ENCODE measurements around the gene POLR3G.

Gene POLR3G, protein sequence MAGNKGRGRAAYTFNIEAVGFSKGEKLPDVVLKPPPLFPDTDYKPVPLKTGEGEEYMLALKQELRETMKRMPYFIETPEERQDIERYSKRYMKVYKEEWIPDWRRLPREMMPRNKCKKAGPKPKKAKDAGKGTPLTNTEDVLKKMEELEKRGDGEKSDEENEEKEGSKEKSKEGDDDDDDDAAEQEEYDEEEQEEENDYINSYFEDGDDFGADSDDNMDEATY

DNA sequence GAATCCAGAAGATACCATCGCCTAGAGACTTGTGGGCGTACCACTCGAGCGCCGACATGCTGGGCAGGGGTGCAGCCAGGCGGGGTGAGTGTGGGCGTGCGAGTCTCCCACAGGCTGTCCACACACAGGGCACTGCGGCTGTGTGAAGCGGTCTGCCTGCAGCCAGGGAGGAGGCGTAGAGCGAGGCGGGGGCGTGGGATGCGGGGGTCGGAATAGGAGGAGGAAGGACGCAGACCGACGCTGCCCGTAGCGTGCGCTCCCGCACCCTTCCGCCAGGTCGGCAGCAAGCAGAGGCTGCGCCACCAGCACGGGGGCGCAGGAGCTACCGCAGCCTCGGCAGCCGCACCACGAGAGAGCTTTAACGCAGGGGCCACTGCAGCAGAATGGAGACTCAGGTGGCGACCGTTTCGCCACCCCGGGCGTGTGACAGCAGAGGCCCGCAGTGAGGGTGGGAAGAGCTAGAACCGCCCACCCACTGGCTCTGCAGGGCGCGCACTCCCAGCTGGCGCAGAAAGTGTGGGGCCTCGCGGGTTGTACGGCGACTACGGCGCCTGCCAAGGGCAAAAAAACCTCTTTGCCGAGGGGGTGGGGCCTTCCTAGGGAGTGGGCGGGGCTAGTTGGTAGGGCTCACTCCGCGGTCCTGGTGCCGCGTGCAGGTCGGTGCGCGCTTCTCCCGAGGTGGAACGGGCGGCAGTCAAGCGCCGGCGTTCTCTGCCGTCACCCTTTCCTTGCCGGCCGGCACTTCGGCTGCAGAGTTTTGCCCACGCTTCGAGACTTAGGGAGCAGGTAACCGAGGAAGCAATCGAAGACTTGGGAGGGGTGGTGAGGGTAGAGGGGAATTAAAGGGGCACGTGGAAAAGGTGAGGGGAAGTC, at the start of gene POLR3G, which contains the start of gene MBLAC2:
TSS of gene POLR3G (plus strand) at position 630 of the 873 bp plus-strand sequence. CDS start 10,704 bp downstream, outside the sequence.
TSS of gene MBLAC2 (minus strand) at position 537 of the 873 bp plus-strand sequence. CDS start at position 58, 479 bp downstream.
- Histone ChIP-seq H3K4me3 (ENCODE audit: low read depth in 1 of 2, low read length in 1 of 2) (peak within 1 kb of the TSS; percentile 84 to 93), H3K36me3 (no peaks in the 10 kb centered on the region), H3K4me1 (ENCODE audit: control insufficient read depth in 1 of 2, insufficient read depth in 1 of 2, low read depth in 1 of 2, low read length in 1 of 2) (peaks cover 19 to 20% of the 10 kb centered on the region in 2 experiments), H3K27ac (peak within 1 kb of the TSS; percentile 68), H3K27me3 (peaks cover 10% of the 10 kb centered on the region), H3K9me3 (no peaks in the 10 kb centered on the region)
- TF ChIP-seq, protein P1, sequence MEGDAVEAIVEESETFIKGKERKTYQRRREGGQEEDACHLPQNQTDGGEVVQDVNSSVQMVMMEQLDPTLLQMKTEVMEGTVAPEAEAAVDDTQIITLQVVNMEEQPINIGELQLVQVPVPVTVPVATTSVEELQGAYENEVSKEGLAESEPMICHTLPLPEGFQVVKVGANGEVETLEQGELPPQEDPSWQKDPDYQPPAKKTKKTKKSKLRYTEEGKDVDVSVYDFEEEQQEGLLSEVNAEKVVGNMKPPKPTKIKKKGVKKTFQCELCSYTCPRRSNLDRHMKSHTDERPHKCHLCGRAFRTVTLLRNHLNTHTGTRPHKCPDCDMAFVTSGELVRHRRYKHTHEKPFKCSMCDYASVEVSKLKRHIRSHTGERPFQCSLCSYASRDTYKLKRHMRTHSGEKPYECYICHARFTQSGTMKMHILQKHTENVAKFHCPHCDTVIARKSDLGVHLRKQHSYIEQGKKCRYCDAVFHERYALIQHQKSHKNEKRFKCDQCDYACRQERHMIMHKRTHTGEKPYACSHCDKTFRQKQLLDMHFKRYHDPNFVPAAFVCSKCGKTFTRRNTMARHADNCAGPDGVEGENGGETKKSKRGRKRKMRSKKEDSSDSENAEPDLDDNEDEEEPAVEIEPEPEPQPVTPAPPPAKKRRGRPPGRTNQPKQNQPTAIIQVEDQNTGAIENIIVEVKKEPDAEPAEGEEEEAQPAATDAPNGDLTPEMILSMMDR (IDR thresholded peaks at IDR 0.05): peak; percentile 48

DNA sequence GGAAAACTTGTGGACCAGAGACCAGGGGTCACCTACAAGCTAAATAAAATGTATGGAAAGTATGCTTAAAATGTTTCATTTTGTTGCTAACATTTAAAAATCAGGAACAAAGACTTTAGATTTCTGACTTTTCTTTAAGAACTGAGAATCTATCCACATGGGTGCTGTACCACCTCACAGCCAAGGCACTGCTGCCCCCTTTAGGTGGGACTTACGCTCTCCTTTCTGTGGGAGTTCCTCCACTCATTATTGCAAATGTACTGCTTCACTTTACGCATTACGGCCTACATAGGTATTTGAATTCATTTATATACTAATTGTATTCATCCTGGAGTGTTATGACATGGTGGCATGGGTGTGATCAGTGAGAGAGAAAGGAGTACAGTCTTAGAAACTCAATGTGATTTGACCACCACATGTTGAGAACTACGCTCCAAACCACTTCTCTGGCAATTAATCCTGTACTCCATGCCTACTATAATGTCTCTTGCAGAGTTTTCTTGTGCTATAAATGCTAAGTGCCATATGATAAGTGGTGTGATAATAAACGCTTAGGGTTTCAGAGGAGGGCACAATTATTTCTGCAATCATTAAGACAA, 40.4 kb upstream of the POLR3G start:
- no peaks in the 10 kb centered on the region for H3K9me3 ChIP-seq
- TF ChIP-seq, protein P1 (IDR thresholded peaks at IDR 0.05): no peak
- H3K27ac ChIP-seq: no peak overlapping the region
- no peaks in the 10 kb centered on the region for H3K27me3 ChIP-seq
- no peaks in the 10 kb centered on the region for H3K36me3 ChIP-seq
- no peak overlapping the region for H3K4me3 ChIP-seq (ENCODE audit: low read depth in 1 of 2, low read length in 1 of 2)
- H3K4me1 ChIP-seq (ENCODE audit: control insufficient read depth in 1 of 2, insufficient read depth in 1 of 2, low read depth in 1 of 2, low read length in 1 of 2): no peaks in the 10 kb centered on the region

DNA sequence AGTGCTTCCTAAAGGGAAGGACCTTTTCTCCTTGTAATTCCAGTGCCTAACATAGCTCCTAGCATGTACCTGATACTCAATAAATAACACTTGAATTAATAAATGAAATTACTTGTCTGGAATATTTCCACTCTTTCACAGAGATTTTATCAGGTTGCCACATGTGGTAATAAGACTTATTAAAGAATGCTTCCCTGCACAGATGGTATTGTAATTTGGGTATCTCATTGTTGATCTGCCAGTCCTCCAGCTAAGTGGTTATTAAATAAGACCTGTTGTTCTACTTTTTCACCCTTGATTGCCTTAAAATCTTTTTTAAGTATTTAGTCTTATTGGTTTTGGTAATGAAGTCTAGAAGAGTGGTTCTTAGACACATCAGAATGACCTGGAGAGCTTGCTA, 37.0 kb upstream of the POLR3G start:
- Histone ChIP-seq H3K27me3 (no peaks in the 10 kb centered on the region), H3K4me3 (ENCODE audit: low read depth in 1 of 2, low read length in 1 of 2) (no peak overlapping the region), H3K4me1 (ENCODE audit: control insufficient read depth in 1 of 2, insufficient read depth in 1 of 2, low read depth in 1 of 2, low read length in 1 of 2) (peaks cover 0 to 9% of the 10 kb centered on the region in 2 experiments), H3K9me3 (no peaks in the 10 kb centered on the region), H3K27ac (no peak overlapping the region), H3K36me3 (no peaks in the 10 kb centered on the region)
- TF ChIP-seq, protein P1 (IDR thresholded peaks at IDR 0.05): no peak

DNA sequence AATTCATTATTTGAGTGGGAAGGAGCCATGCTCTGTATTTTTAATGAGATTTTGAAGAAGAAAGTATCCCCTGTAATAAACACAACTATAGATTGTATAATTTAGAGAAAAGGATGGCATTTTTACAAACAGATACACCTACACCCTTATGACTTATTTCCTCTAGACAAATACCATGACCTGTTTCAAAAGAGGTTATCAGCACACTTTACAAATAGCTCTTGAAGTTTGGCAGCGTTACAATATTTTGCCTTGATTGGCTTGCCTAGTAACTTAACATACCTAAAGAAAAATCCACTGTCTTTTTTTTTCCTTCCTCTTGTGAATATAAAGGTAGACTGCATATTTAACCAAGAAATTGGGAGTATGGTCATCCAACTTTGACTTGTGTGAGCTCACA, 36.6 kb upstream of the POLR3G start:
- H3K36me3 ChIP-seq: no peaks in the 10 kb centered on the region
- no peaks in the 10 kb centered on the region for H3K27me3 ChIP-seq
- H3K27ac ChIP-seq: no peak overlapping the region
- TF ChIP-seq, protein P1 (IDR thresholded peaks at IDR 0.05): no peak
- H3K4me1 ChIP-seq (ENCODE audit: control insufficient read depth in 1 of 2, insufficient read depth in 1 of 2, low read depth in 1 of 2, low read length in 1 of 2): peaks cover 0 to 9% of the 10 kb centered on the region in 2 experiments
- H3K4me3 ChIP-seq (ENCODE audit: low read depth in 1 of 2, low read length in 1 of 2): no peak overlapping the region
- no peaks in the 10 kb centered on the region for H3K9me3 ChIP-seq

DNA sequence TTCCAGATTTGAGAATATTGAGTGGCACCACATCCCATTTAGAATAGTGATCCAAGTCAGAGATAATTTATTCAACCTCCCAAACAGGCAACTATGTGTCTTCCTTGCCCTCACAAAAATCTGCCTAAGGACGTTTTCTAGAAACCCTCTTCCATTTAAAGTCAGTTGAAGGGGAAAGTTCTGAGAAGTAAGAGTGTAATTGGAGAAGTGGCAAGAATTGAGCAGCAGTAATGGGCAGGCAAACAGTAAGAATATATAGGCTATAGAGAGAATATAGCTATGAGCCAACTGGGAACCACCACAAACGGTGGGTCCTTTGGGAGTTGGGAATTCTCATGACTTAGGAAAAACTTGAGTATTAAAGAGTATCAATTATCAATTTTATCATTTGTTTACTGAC, 34.0 kb upstream of the POLR3G start:
- no peaks in the 10 kb centered on the region for H3K9me3 ChIP-seq
- no peak overlapping the region for H3K4me3 ChIP-seq (ENCODE audit: low read depth in 1 of 2, low read length in 1 of 2)
- no peak overlapping the region for H3K27ac ChIP-seq
- H3K36me3 ChIP-seq: no peaks in the 10 kb centered on the region
- H3K4me1 ChIP-seq (ENCODE audit: control insufficient read depth in 1 of 2, insufficient read depth in 1 of 2, low read depth in 1 of 2, low read length in 1 of 2): peaks cover 0 to 9% of the 10 kb centered on the region in 2 experiments
- no peaks in the 10 kb centered on the region for H3K27me3 ChIP-seq
- TF ChIP-seq, protein P1 (IDR thresholded peaks at IDR 0.05): no peak

Data from neutrophil (primary cell).